K562 (cell line): Measurements from ENCODE around the gene SRPK2. TPM values are rescaled to one million over a fixed set of nuclear protein-coding genes. Genes with fewer than 3 reads are reported as not detected.
A peak's percentile ranks its signal among the peaks of the same experiment; 100 is the strongest.

Source experiments
- ATAC-seq: fragments of 200-7000 bp; cut with Tn5 transposase; 3 replicates; pipeline ENCODE4 v1.9.1; 2020; ENCODE audit warnings: moderate library complexity
- BruUV-seq: library from RNA; stranded (reverse); fragments of 400-500 nt; replicated peaks from 2 replicates; lab custom pipeline; 2021; lab: Mats Ljungman, UMichigan
- CTCF ChIA-PET: fragments of 300-600 bp; formaldehyde crosslinking; extraction: SDS; loops from one replicate; lab custom pipeline; 2021; ENCODE audit warnings: low intra/inter-chr PET ratio; lab: Yijun Ruan, JAX
- POLR2A ChIA-PET: fragments of 300-600, 350-650 bp; sonication (Branson Sonifier 250); formaldehyde crosslinking; extraction: SDS; loops from one replicate; lab custom pipeline; 2021; ENCODE audit warnings: antibody characterized with exemption, inconsistent platforms; lab: Yijun Ruan, JAX
- DNase-seq, 4 experiments: peaks; one replicate each; pipeline versions ENCODE4 v3.0.0 to v3.0.0-alpha.2; 2011 to 2018; ENCODE audit warnings: low spot score in 3 of 4, mixed read lengths in 3 of 4; ENCODE audit errors: extremely low read depth in 1 of 4
- FAIRE-seq: peaks from 2 replicates; lab custom pipeline; 2011; peaks lifted over from hg19 to GRCh38; lab: Jason Lieb, UNC
- H2AFZ ChIP-seq: 2 replicates; pipeline ENCODE4 v1.6.0; 2011; ENCODE audit warnings: low read depth, low read length, control low read depth, inconsistent platforms
- H3K27ac ChIP-seq: fragments of 200-600 bp; 3 replicates; pipeline ENCODE4 v1.8.0; 2011; ENCODE audit warnings: low read depth, mild to moderate bottlenecking, control low read depth, inconsistent platforms, low read length, moderate library complexity, mixed read lengths; ENCODE audit errors: extremely low read depth
- H3K27me3 ChIP-seq, 2 experiments: fragments of 300-600 bp in 1 of 2; 2 replicates in 1 of 2; 3 replicates in 1 of 2; pipeline versions ENCODE4 v1.6.0 to v1.8.0; 2011; ENCODE audit warnings: inconsistent platforms in 2 of 2, low read length in 2 of 2, mild to moderate bottlenecking in 1 of 2, mixed read lengths in 1 of 2, moderate library complexity in 1 of 2; ENCODE audit not compliant: control insufficient read depth in 2 of 2, insufficient read depth in 2 of 2
- H3K36me3 ChIP-seq: fragments of 300-600 bp; 3 replicates; pipeline ENCODE4 v1.8.0; 2011; ENCODE audit warnings: mild to moderate bottlenecking, low read length, inconsistent platforms; ENCODE audit not compliant: control insufficient read depth, insufficient read depth
- H3K4me1 ChIP-seq, 2 experiments: fragments of 200-600 bp in 1 of 2; replicated peaks in 1 of 2; 2 replicates in 1 of 2; 3 replicates in 1 of 2; pipeline versions ENCODE4 v1.5.1 to v1.8.0; 2011; ENCODE audit warnings: inconsistent platforms in 2 of 2, low read length in 2 of 2, mild to moderate bottlenecking in 1 of 2, mixed read lengths in 1 of 2, moderate library complexity in 1 of 2; ENCODE audit not compliant: control insufficient read depth in 2 of 2, insufficient read depth in 2 of 2
- H3K4me2 ChIP-seq: 2 replicates; pipeline ENCODE4 v1.6.1; 2011; ENCODE audit warnings: low read length, control low read depth, inconsistent platforms, mixed read lengths; ENCODE audit not compliant: insufficient read depth
- H3K4me3 ChIP-seq: fragments of 200-600 bp; sonication (generic), shearing (Covaris generic); 2 replicates; pipeline ENCODE4 v1.5.1; 2016; ENCODE audit warnings: control low read depth, inconsistent platforms
- H3K79me2 ChIP-seq: fragments of 200-600 bp; 3 replicates; pipeline ENCODE4 v1.8.0; 2011; ENCODE audit warnings: low read length, inconsistent platforms; ENCODE audit not compliant: control insufficient read depth, insufficient read depth
- H3K9ac ChIP-seq, 2 experiments: 2 replicates each; pipeline versions ENCODE4 v1.6.0 to v1.6.1; 2011; ENCODE audit warnings: low read depth in 2 of 2, low read length in 2 of 2, control low read depth in 1 of 2, inconsistent platforms in 1 of 2, mild to moderate bottlenecking in 1 of 2, mixed read lengths in 1 of 2; ENCODE audit not compliant: insufficient read depth in 1 of 2
- H3K9me1 ChIP-seq: one replicate; pipeline ENCODE4 v1.6.0; 2011; ENCODE audit warnings: inconsistent platforms, mild to moderate bottlenecking, low read length, moderate library complexity; ENCODE audit not compliant: control insufficient read depth, insufficient read depth
- H3K9me3 ChIP-seq: replicated peaks from 2 replicates; pipeline ENCODE4 v1.5.1; 2011; ENCODE audit warnings: low read depth, low read length, inconsistent platforms; ENCODE audit not compliant: control insufficient read depth, insufficient read depth
- H4K20me1 ChIP-seq: replicated peaks from 2 replicates; pipeline ENCODE4 v1.6.1; 2011; ENCODE audit warnings: low read length, inconsistent platforms, mixed read lengths; ENCODE audit not compliant: control insufficient read depth, insufficient read depth
- CHD2 ChIP-seq: IDR thresholded peaks from 2 replicates; pipeline ENCODE4 v1.6.1; 2011; ENCODE audit warnings: low read depth, low read length
- DPF2 ChIP-seq: fragments of 450-650 bp; IDR thresholded peaks from 2 replicates; pipeline ENCODE4 v1.6.1; 2016
- FOS ChIP-seq: IDR thresholded peaks from 3 replicates; pipeline ENCODE4 v1.6.1; 2011; ENCODE audit not compliant: insufficient read length; ENCODE audit errors: extremely low read depth
- FOXO4 ChIP-seq: fragments of 450-650 bp; formaldehyde crosslinking; IDR thresholded peaks from 2 replicates; pipeline ENCODE4 v1.4.0; 2020; ENCODE audit warnings: mild to moderate bottlenecking, moderate library complexity
- HDAC1 ChIP-seq, 2 experiments: fragments of 450-650 bp; IDR thresholded peaks; 2 replicates each; pipeline ENCODE4 v1.6.1; 2016 to 2017; ENCODE audit warnings: inconsistent platforms in 1 of 2, mild to moderate bottlenecking in 1 of 2, moderate library complexity in 1 of 2
- HDAC6 ChIP-seq: IDR thresholded peaks from 2 replicates; pipeline ENCODE4 v1.6.1; 2012; ENCODE audit warnings: low read depth, mild to moderate bottlenecking, control low read depth, inconsistent platforms, low read length, moderate library complexity
- NFIC ChIP-seq: fragments of 450-650 bp; IDR thresholded peaks from 2 replicates; pipeline ENCODE4 v1.6.1; 2017; ENCODE audit warnings: mild to moderate bottlenecking, inconsistent platforms
- SMC3 ChIP-seq: conservative IDR thresholded peaks from 2 replicates; pipeline ENCODE4 v1.6.1; 2011; ENCODE audit warnings: low read depth, low read length, improper control_type of control experiment; ENCODE audit not compliant: insufficient read depth
- ZFX ChIP-seq: sonication (generic); formaldehyde crosslinking; IDR thresholded peaks from 2 replicates; pipeline ENCODE4 v1.8.0; 2022; ENCODE audit warnings: mild to moderate bottlenecking, missing genetic modification reagents, moderate library complexity
- WGBS: fragments of 100-300 bp; shearing (Covaris generic); methylation state at CpG from one replicate; pipeline ENCODE4 v1.1.6; 2016; ENCODE audit warnings: low coverage, mixed read lengths; ENCODE audit not compliant: insufficient coverage; ENCODE audit errors: missing lambda C conversion rate; 5-methylcytosine and 5-hydroxymethylcytosine counted together
- in situ Hi-C: fragments of 300-500 bp; cut with MboI; formaldehyde crosslinking; loops from 4 replicates; pipeline ENCODE4 v1.15.0; 2018; ENCODE audit warnings: inconsistent platforms, mixed read lengths
- intact Hi-C: fragments of 100-400 bp; cut with micrococcal nuclease; formaldehyde crosslinking; loops from 2 replicates; pipeline ENCODE4 v1.14.2; 2022
- polyA plus RNA-seq, 8 experiments: library from polyadenylated mRNA; depleted of rRNA in 4 of 8; stranded (reverse) in 5 of 8; unstranded in 3 of 8; fragments of >200 nt; fragmentation: Nextera tagmentation in 2 of 8; fragmentation: Illumina TruSeq in 1 of 8; extraction: Ambion mirVana in 2 of 8; extraction: Trizol in 1 of 8; gene quantifications; 2 replicates each; pipeline versions ENCODE4 v1.2.1 to v1.2.3, GENCODE V29; 2011 to 2014; ENCODE audit warnings: inconsistent platforms in 1 of 8, missing spikeins in 1 of 8
- total RNA-seq, 7 experiments: library from RNA; depleted of rRNA in 6 of 7; stranded (reverse); fragments of >200 nt in 6 of 7; fragmentation: Illumina TruSeq in 2 of 7; extraction: Trizol in 2 of 7; gene quantifications; 2 replicates each; pipeline versions ENCODE4 v1.2.1 to v1.2.3, GENCODE V29; 2011 to 2021; ENCODE audit warnings: low replicate concordance in 1 of 7

Gene SRPK2
- total and polyA plus RNA-seq, 9 of the 15 experiments (the other 6 are each of a cell fraction or from before 2014, with no cell fraction given), result 21.5 to 44.7 (median 33.3) TPM

- H3K9ac ChIP-seq, result no peak overlapping the region
- H3K4me3 ChIP-seq, result no peak overlapping the region
- no peaks in the 10 kb centered on the region for H3K9me3 ChIP-seq
- DNase-seq (no peak), ATAC-seq (no peak), FAIRE-seq (no peak)
- intact Hi-C loops, result no loop called here
- H3K4me2 ChIP-seq, result no peak overlapping the region
- ChIA-PET CTCF (no interaction called here), POLR2A (interaction anchor here (0.6 to 1.4 kb wide), 4 partner anchors 11 to 260 kb away, joined by 3 to 4 read pairs (median 4); no protein-coding TSS in a partner anchor)
- peaks cover 5 to 7% of the 10 kb centered on the region in 2 experiments; a peak in 3 of 5 replicates for H3K4me1 ChIP-seq
- no peaks in the 10 kb centered on the region for H3K9me1 ChIP-seq
- TF ChIP-seq CHD2 (no peak), NFIC (peak; percentile 73)
- peaks cover 16% of the 10 kb centered on the region for H4K20me1 ChIP-seq
- no peaks in the 10 kb centered on the region for H3K27me3 ChIP-seq
- H2AFZ ChIP-seq, result no peak overlapping the region
- in situ Hi-C loops, result no loop called here
- no peaks in the 10 kb centered on the region for H3K36me3 ChIP-seq
- no peak overlapping the region for H3K27ac ChIP-seq
- BruUV-seq, result no TSS peak
- 46% methylated on average over 4 of the region's 4 CpGs for WGBS
- H3K79me2 ChIP-seq, result peaks cover 36% of the 10 kb centered on the region
These were observed 82.4 kb downstream of the SRPK2 start for GRCh38 chr7:105306298-105306748.

- ATAC-seq (no peak), FAIRE-seq (no peak), DNase-seq (no peak)
- Histone ChIP-seq H3K27me3 (no peaks in the 10 kb centered on the region), H3K36me3 (no peaks in the 10 kb centered on the region), H3K9me1 (no peaks in the 10 kb centered on the region), H3K9me3 (no peaks in the 10 kb centered on the region), H4K20me1 (peaks cover 16% of the 10 kb centered on the region), H3K9ac (no peak overlapping the region), H3K4me1 (peaks cover 7 to 8% of the 10 kb centered on the region in 2 experiments; a peak in 3 of 5 replicates), H3K4me2 (no peak overlapping the region), H3K79me2 (peaks cover 30% of the 10 kb centered on the region), H3K4me3 (no peak overlapping the region), H3K27ac (no peak overlapping the region), H2AFZ (no peak overlapping the region)
- BruUV-seq, result no TSS peak
- no peak for TF ChIP-seq SMC3
- no peak for TF ChIP-seq FOS
- TF ChIP-seq FOXO4, result no peak
- TF ChIP-seq HDAC6, result no peak
- no peak for TF ChIP-seq HDAC1 (IDR thresholded peaks at IDR 0.05)
- no peak for TF ChIP-seq DPF2
- no peak for TF ChIP-seq ZFX (CRISPR knock-in tag)
- WGBS, result 69% methylated on average over 2 of the region's 2 CpGs
- in situ Hi-C loops, result no loop called here
- ChIA-PET CTCF (no interaction called here), POLR2A (interaction anchor here (0.6 to 1.1 kb wide), 2 partner anchors 9 to 175 kb away, joined by 3 read pairs; no protein-coding TSS in a partner anchor)
- intact Hi-C loops, result no loop called here
These were observed 83.1 kb downstream of the SRPK2 start for GRCh38 chr7:105305633-105306032.
